ENCODE measurements around the gene ARFGAP2. TPM values are rescaled to one million over a fixed set of nuclear protein-coding genes. Genes with fewer than 3 reads are reported as not detected.
A peak's percentile ranks its signal among the peaks of the same experiment; 100 is the strongest.
"Not testable (repeated sequence)": the region's sequence is repeated elsewhere in the genome, so short reads cannot be mapped to it uniquely, and the experiment has no call there.

The ARFGAP2 gene
- total and polyA plus RNA-seq, 7 donors = 46.8 to 185 (median 85.0) TPM

- Histone ChIP-seq H3K27me3 (no peaks in the 10 kb centered on the region), H3K36me3 (no peaks in the 10 kb centered on the region), H3K9me3 (no peaks in the 10 kb centered on the region), H3K4me3 (no peak overlapping the region), H3K27ac (no peak overlapping the region), H3K4me1 (peaks cover 0 to 11% (median 2%) of the 10 kb centered on the region in 4 donors)
- TF ChIP-seq CTCF (IDR thresholded peaks at IDR 0.05) = no peak
- TF ChIP-seq EP300 (IDR thresholded peaks at IDR 0.05) = no peak
- TF ChIP-seq POLR2AphosphoS5 (IDR thresholded peaks at IDR 0.05) = no peak
- no peak for TF ChIP-seq POLR2A (IDR thresholded peaks at IDR 0.05)
- intact Hi-C loops (cut with DNase I) = no loop called here
- 83 to 93% methylated on average over 6 of the region's 6 CpGs for WGBS, 2 donors
- DNase-seq = no peak
Measured at GRCh38 chr11:47207459-47207858, 30.8 kb upstream of the ARFGAP2 start.

- intact Hi-C loops (cut with DNase I); H3K27me3 ChIP-seq; H3K9me3 ChIP-seq; H3K27ac ChIP-seq; H3K36me3 ChIP-seq; H3K4me3 ChIP-seq; DNase-seq: not testable (repeated sequence)
- peaks cover 0 to 11% (median 2%) of the 10 kb centered on the region in 4 donors for H3K4me1 ChIP-seq
- 91% methylated on average over 5 of the region's 5 CpGs for WGBS, 2 donors
Measured at GRCh38 chr11:47206577-47206976, 29.9 kb upstream of the ARFGAP2 start.

- Histone ChIP-seq H3K36me3 (no peaks in the 10 kb centered on the region), H3K4me1 (peaks cover 0 to 11% (median 2%) of the 10 kb centered on the region in 4 donors), H3K27ac (peak overlapping the region in 2 of 4 donors; percentile 1 to 41), H3K9me3 (no peaks in the 10 kb centered on the region), H3K27me3 (no peaks in the 10 kb centered on the region), H3K4me3 (no peak overlapping the region)
- no peak for TF ChIP-seq EP300 (IDR thresholded peaks at IDR 0.05)
- no peak for TF ChIP-seq POLR2A (IDR thresholded peaks at IDR 0.05)
- TF ChIP-seq CTCF (IDR thresholded peaks at IDR 0.05) = no peak
- no peak for TF ChIP-seq POLR2AphosphoS5 (IDR thresholded peaks at IDR 0.05)
- WGBS, 2 donors = 84 to 86% methylated on average over 2 of the region's 2 CpGs
- intact Hi-C loops (cut with DNase I) = no loop called here
- no peak for DNase-seq
Measured at GRCh38 chr11:47204637-47204989, 27.9 kb upstream of the ARFGAP2 start.

GRCh38 chr11:47202576-47202975, 25.9 kb upstream of the ARFGAP2 start:
- H3K4me3 ChIP-seq = no peak overlapping the region
- H3K36me3 ChIP-seq = no peaks in the 10 kb centered on the region
- WGBS, 2 donors = 84 to 85% methylated on average over 5 of the region's 5 CpGs
- TF ChIP-seq CTCF (IDR thresholded peaks at IDR 0.05) (no peak), POLR2AphosphoS5 (IDR thresholded peaks at IDR 0.05) (no peak), EP300 (IDR thresholded peaks at IDR 0.05) (no peak), POLR2A (IDR thresholded peaks at IDR 0.05) (no peak)
- no peak overlapping the region for H3K27ac ChIP-seq
- H3K9me3 ChIP-seq = no peaks in the 10 kb centered on the region
- intact Hi-C loops (cut with DNase I) = no loop called here
- no peaks in the 10 kb centered on the region for H3K27me3 ChIP-seq
- DNase-seq = no peak
- peaks cover 0 to 11% (median 2%) of the 10 kb centered on the region in 4 donors for H3K4me1 ChIP-seq

- 80 to 87% methylated on average over 4 of the region's 4 CpGs for WGBS, 2 donors
- Histone ChIP-seq H3K27me3 (no peaks in the 10 kb centered on the region), H3K27ac (no peak overlapping the region), H3K4me3 (no peak overlapping the region), H3K9me3 (no peaks in the 10 kb centered on the region), H3K36me3 (no peaks in the 10 kb centered on the region), H3K4me1 (peaks cover 0 to 11% (median 2%) of the 10 kb centered on the region in 4 donors)
- TF ChIP-seq CTCF (IDR thresholded peaks at IDR 0.05) (no peak), POLR2A (IDR thresholded peaks at IDR 0.05) (no peak), EP300 (IDR thresholded peaks at IDR 0.05) (no peak)
- intact Hi-C loops (cut with DNase I) = no loop called here
- no peak for DNase-seq
Measured at GRCh38 chr11:47201015-47201414, 24.3 kb upstream of the ARFGAP2 start.

GRCh38 chr11:47198161-47198560, 21.5 kb upstream of the ARFGAP2 start:
- DNase-seq; H3K4me1 ChIP-seq; H3K36me3 ChIP-seq; intact Hi-C loops (cut with DNase I); H3K4me3 ChIP-seq; H3K9me3 ChIP-seq; H3K27ac ChIP-seq; H3K27me3 ChIP-seq: not testable (repeated sequence)
- WGBS, 2 donors = 93 to 94% methylated on average over 9 of the region's 9 CpGs
